Kidney (tissue), 14 donors: ENCODE measurements around the gene HKDC1. TPM values are rescaled to one million over a fixed set of nuclear protein-coding genes. Genes with fewer than 3 reads are reported as not detected.
A peak's percentile ranks its signal among the peaks of the same experiment; 100 is the strongest.

Experiments used
- DNase-seq, 5 donors: peaks; one replicate each; pipeline ENCODE4 v3.0.0-alpha.2; 2013 to 2020
- FAIRE-seq: peaks from 2 replicates; lab custom pipeline; 2012; peaks lifted over from hg19 to GRCh38; lab: Jason Lieb, UNC
- H3K27ac ChIP-seq, 2 donors: one replicate each; pipeline ENCODE4 v1.7.0; 2013; ENCODE audit warnings: low read depth in 2 of 2, low read length in 2 of 2, inconsistent platforms in 1 of 2
- H3K27me3 ChIP-seq: one replicate; pipeline ENCODE4 v1.7.1; 2013; ENCODE audit warnings: low read length, inconsistent platforms; ENCODE audit not compliant: control insufficient read depth, insufficient read depth
- H3K36me3 ChIP-seq, 3 donors: one replicate each; pipeline versions ENCODE4 v1.7.0 to v1.7.1; 2013; ENCODE audit warnings: low read length in 3 of 3, control low read depth in 1 of 3, inconsistent platforms in 1 of 3; ENCODE audit not compliant: insufficient read depth in 3 of 3, control insufficient read depth in 2 of 3
- H3K4me1 ChIP-seq, 3 donors: one replicate each; pipeline versions ENCODE4 v1.7.0 to v1.7.1; 2013; ENCODE audit warnings: low read length in 3 of 3, inconsistent platforms in 1 of 3, low read depth in 1 of 3; ENCODE audit not compliant: control insufficient read depth in 2 of 3, insufficient read depth in 2 of 3
- H3K4me3 ChIP-seq, 3 donors: one replicate each; pipeline versions ENCODE4 v1.7.0 to v1.8.1; 2013; ENCODE audit warnings: low read length in 3 of 3, control low read depth in 1 of 3, inconsistent platforms in 1 of 3
- H3K9ac ChIP-seq, 3 donors: one replicate each; pipeline versions ENCODE4 v1.7.0 to v1.7.1; 2013; ENCODE audit warnings: low read length in 3 of 3, control low read depth in 1 of 3, inconsistent platforms in 1 of 3
- H3K9me3 ChIP-seq, 3 donors: one replicate each; pipeline versions ENCODE4 v1.7.0 to v1.7.1; 2013; ENCODE audit warnings: low read length in 3 of 3, control low read depth in 1 of 3, inconsistent platforms in 1 of 3; ENCODE audit not compliant: control insufficient read depth in 2 of 3, insufficient read depth in 1 of 3
- CTCF ChIP-seq: IDR thresholded peaks from 3 replicates; pipeline ENCODE4 v1.5.1; 2012; ENCODE audit warnings: mild to moderate bottlenecking, moderate library complexity, borderline replicate concordance; ENCODE audit not compliant: insufficient read depth; ENCODE audit errors: extremely low read depth
- intact Hi-C: fragments of 100-400 bp; cut with DNase I; formaldehyde crosslinking; loops from one replicate; pipeline ENCODE4 v1.11.1; 2022
- polyA plus RNA-seq: library from polyadenylated mRNA; stranded (reverse); fragments of 350-450 nt; fragmentation: Illumina TruSeq; extraction: RNeasy Lipid Tissue Mini Kit (QIAGEN cat#74804); gene quantifications from one replicate; pipeline ENCODE4 v1.2.3, GENCODE V29; 2014; ENCODE audit warnings: low read depth, low replicate concordance; ENCODE audit not compliant: insufficient read depth
- total RNA-seq: library from RNA; stranded (reverse); fragmentation: NEBNext Ultra II Directional; extraction: Animal tissue kit (Norgen Biotek cat#: 25700); gene quantifications from one replicate; pipeline ENCODE4 v1.2.1, GENCODE V29; 2021
- donor health status: control.
- donor health status: control.
- donor health status: control.
- donor health status: control.
- donor health status: control.
- donor health status: DM: yes; HTN: yes; CAD: no.
- donor health status: Normal renal cell carcinoma (clear cell type).

The HKDC1 gene
- total and polyA plus RNA-seq, 2 donors from 2014 or later = 8.3 to 27.4 TPM

GRCh38 chr10:69224862-69225657 lies 4.9 kb downstream of the HKDC1 start:
- FAIRE-seq (no peak), DNase-seq (peak in 2 of 5 donors; percentile 34 to 47)
- peak overlapping the region in 1 of 3 donors; percentile 60 for H3K9ac ChIP-seq
- peaks cover 0 to 3% (median 0%) of the 10 kb centered on the region in 3 donors for H3K36me3 ChIP-seq
- no peak for TF ChIP-seq CTCF
- no peak overlapping the region for H3K4me3 ChIP-seq
- no peaks in the 10 kb centered on the region for H3K27me3 ChIP-seq
- H3K27ac ChIP-seq = peak overlapping the region in 1 of 2 donors; percentile 43
- peaks cover 2 to 34% (median 9%) of the 10 kb centered on the region in 3 donors for H3K4me1 ChIP-seq
- no peaks in the 10 kb centered on the region for H3K9me3 ChIP-seq
- intact Hi-C loops = no loop called here

DNA sequence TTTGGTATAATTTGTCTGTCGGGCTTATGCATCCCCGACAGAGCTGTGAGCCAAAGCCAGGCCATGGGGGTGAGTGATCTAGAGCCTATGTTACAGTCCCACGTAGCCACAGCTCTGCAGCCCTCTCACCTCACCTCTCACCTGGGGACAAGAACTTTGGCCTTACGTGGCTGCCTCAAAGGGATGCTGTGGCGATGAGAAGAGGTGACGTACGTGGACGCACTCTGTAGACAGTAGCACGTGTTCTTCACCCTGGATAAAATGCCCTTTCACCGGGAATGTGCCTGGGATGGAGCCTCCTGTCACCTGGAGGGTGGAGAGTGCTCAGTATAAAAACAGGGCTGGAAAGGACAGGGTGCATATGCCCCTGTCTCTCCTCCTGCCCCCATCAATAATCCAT lies 5.5 kb downstream of the HKDC1 start:
- intact Hi-C loops = no loop called here
- no peak for FAIRE-seq

GRCh38 chr10:69226919-69227450 lies 6.9 kb downstream of the HKDC1 start:
- intact Hi-C loops = no loop called here
- no peak overlapping the region for H3K9ac ChIP-seq
- peaks cover 0 to 3% (median 0%) of the 10 kb centered on the region in 3 donors for H3K36me3 ChIP-seq
- no peaks in the 10 kb centered on the region for H3K9me3 ChIP-seq
- no peak overlapping the region for H3K4me3 ChIP-seq
- H3K27me3 ChIP-seq = no peaks in the 10 kb centered on the region
- peaks cover 2 to 27% (median 6%) of the 10 kb centered on the region in 3 donors for H3K4me1 ChIP-seq
- H3K27ac ChIP-seq = no peak overlapping the region
- no peak for DNase-seq
- FAIRE-seq = no peak
- no peak for TF ChIP-seq CTCF

More for the DNA sequence above, 5.5 kb downstream of the HKDC1 start:
- Histone ChIP-seq H3K4me1 (peaks cover 2 to 34% (median 9%) of the 10 kb centered on the region in 3 donors), H3K27me3 (no peaks in the 10 kb centered on the region), H3K36me3 (peaks cover 0 to 3% (median 0%) of the 10 kb centered on the region in 3 donors), H3K9ac (no peak overlapping the region), H3K27ac (peak overlapping the region in 1 of 2 donors; percentile 34), H3K9me3 (no peaks in the 10 kb centered on the region), H3K4me3 (no peak overlapping the region)
- no peak for TF ChIP-seq CTCF
- DNase-seq = no peak
